OCI-LY1 (cell line): Measurements from ENCODE around the gene MAN2C1.
A peak's percentile ranks its signal among the peaks of the same experiment; 100 is the strongest.

ENCODE experiments used
- H2AFZ ChIP-seq: fragments of 200-600 bp; sonication (generic), shearing (Covaris generic); 2 replicates; pipeline ENCODE4 v1.6.0; 2014; ENCODE audit warnings: antibody characterized with exemption, mild to moderate bottlenecking, low read length
- H3F3A ChIP-seq: fragments of 200-600 bp; sonication (generic), shearing (Covaris generic); 2 replicates; pipeline ENCODE4 v1.6.0; 2014; ENCODE audit warnings: mild to moderate bottlenecking, antibody characterized with exemption, low read length, moderate library complexity; ENCODE audit not compliant: insufficient read depth
- H3K27ac ChIP-seq: fragments of 200-600 bp; sonication (generic); 2 replicates; pipeline ENCODE4 v1.5.1; 2014; ENCODE audit warnings: low read length, mixed run types, mild to moderate bottlenecking, low read depth; ENCODE audit not compliant: poor library complexity, severe bottlenecking
- H3K27me3 ChIP-seq: fragments of 200-600 bp; sonication (generic); 2 replicates; pipeline ENCODE4 v1.6.0; 2014; ENCODE audit warnings: antibody characterized with exemption, mild to moderate bottlenecking, low read length, moderate library complexity; ENCODE audit not compliant: insufficient read depth
- H3K36me3 ChIP-seq: fragments of 200-600 bp; sonication (generic); 2 replicates; pipeline ENCODE4 v1.6.1; 2014; ENCODE audit warnings: mild to moderate bottlenecking, antibody characterized with exemption, low read length, moderate library complexity, mixed read lengths; ENCODE audit not compliant: insufficient read depth
- H3K4me1 ChIP-seq: fragments of 200-600 bp; sonication (generic); 2 replicates; pipeline ENCODE4 v1.5.1; 2014; ENCODE audit warnings: mild to moderate bottlenecking, low read length, moderate library complexity; ENCODE audit not compliant: insufficient read depth, severe bottlenecking
- H3K4me2 ChIP-seq: fragments of 200-600 bp; sonication (generic), shearing (Covaris generic); 2 replicates; pipeline ENCODE4 v1.6.1; 2014; ENCODE audit warnings: low read length
- H3K4me3 ChIP-seq: fragments of 200-600 bp; sonication (generic); 2 replicates; pipeline ENCODE4 v1.5.1; 2014; ENCODE audit warnings: low read length, low read depth, mild to moderate bottlenecking, mixed read lengths; ENCODE audit not compliant: poor library complexity, severe bottlenecking
- H3K79me2 ChIP-seq: fragments of 200-600 bp; shearing (Covaris generic); 2 replicates; pipeline ENCODE4 v1.6.1; 2016; ENCODE audit warnings: mixed run types, low read length, mixed read lengths; ENCODE audit not compliant: insufficient read depth
- H3K9ac ChIP-seq: fragments of 200-600 bp; sonication (generic), shearing (Covaris generic); 2 replicates; pipeline ENCODE4 v1.6.1; 2014; ENCODE audit warnings: mild to moderate bottlenecking, low read length, mixed read lengths
- H3K9me2 ChIP-seq: fragments of 200-600 bp; sonication (generic), shearing (Covaris generic); 2 replicates; pipeline ENCODE4 v1.6.1; 2014; ENCODE audit warnings: low read depth, mild to moderate bottlenecking, low read length, mixed read lengths
- H3K9me3 ChIP-seq: fragments of 200-600 bp; shearing (Covaris generic); 2 replicates; pipeline ENCODE4 v1.6.1; 2014; ENCODE audit warnings: low read length, mixed read lengths
- H4K20me1 ChIP-seq: fragments of 200-600 bp; sonication (generic), shearing (Covaris generic); 2 replicates; pipeline ENCODE4 v1.6.0; 2016; ENCODE audit warnings: mild to moderate bottlenecking, low read length; ENCODE audit not compliant: insufficient read depth
- CTCF ChIP-seq: fragments of 200-600 bp; sonication (generic), shearing (Covaris generic); IDR thresholded peaks from 2 replicates; pipeline ENCODE4 v1.5.1; 2017; ENCODE audit warnings: mild to moderate bottlenecking, antibody characterized with exemption, low read length, moderate library complexity, mixed read lengths
- EZH2 ChIP-seq: fragments of 200-600 bp; sonication (generic), shearing (Covaris generic); IDR thresholded peaks from 2 replicates; pipeline ENCODE4 v1.8.0; 2017; ENCODE audit warnings: borderline replicate concordance, mixed run types, mild to moderate bottlenecking, antibody characterized with exemption, low read length, moderate library complexity, mixed read lengths

The MAN2C1 gene

GRCh38 chr15:75353604-75354003 is 14.8 kb downstream of the MAN2C1 start:
- Histone ChIP-seq H3K9me2 (no peaks in the 10 kb centered on the region), H3F3A (no peaks in the 10 kb centered on the region), H2AFZ (no peak overlapping the region), H3K4me3 (no peak overlapping the region), H3K4me1 (peaks cover 17% of the 10 kb centered on the region), H4K20me1 (no peaks in the 10 kb centered on the region), H3K9ac (no peak overlapping the region), H3K27ac (no peak overlapping the region), H3K79me2 (no peaks in the 10 kb centered on the region), H3K4me2 (no peak overlapping the region), H3K36me3 (peaks cover 67% of the 10 kb centered on the region), H3K9me3 (no peaks in the 10 kb centered on the region), H3K27me3 (no peaks in the 10 kb centered on the region)
- TF ChIP-seq EZH2 (no peak), CTCF (no peak)

- Histone ChIP-seq H3K79me2 (no peaks in the 10 kb centered on the region), H3K27ac (no peak overlapping the region), H3K36me3 (peaks cover 69% of the 10 kb centered on the region), H3K4me3 (no peak overlapping the region), H3F3A (no peaks in the 10 kb centered on the region), H3K9me2 (no peaks in the 10 kb centered on the region), H4K20me1 (no peaks in the 10 kb centered on the region), H3K9me3 (no peaks in the 10 kb centered on the region), H3K27me3 (no peaks in the 10 kb centered on the region), H3K4me1 (peaks cover 21% of the 10 kb centered on the region), H3K9ac (no peak overlapping the region), H2AFZ (no peak overlapping the region), H3K4me2 (no peak overlapping the region)
- no peak for TF ChIP-seq CTCF
- TF ChIP-seq EZH2 = no peak
Observed at GRCh38 chr15:75352186-75353080, 16.0 kb downstream of the MAN2C1 start.

GRCh38 chr15:75350601-75351361 is 17.6 kb downstream of the MAN2C1 start:
- no peak overlapping the region for H3K4me3 ChIP-seq
- peaks cover 35% of the 10 kb centered on the region for H3K4me1 ChIP-seq
- H3K79me2 ChIP-seq = no peaks in the 10 kb centered on the region
- no peaks in the 10 kb centered on the region for H3K9me2 ChIP-seq
- no peaks in the 10 kb centered on the region for H3K27me3 ChIP-seq
- H4K20me1 ChIP-seq = no peaks in the 10 kb centered on the region
- no peaks in the 10 kb centered on the region for H3K9me3 ChIP-seq
- no peak overlapping the region for H3K4me2 ChIP-seq
- no peak overlapping the region for H3K9ac ChIP-seq
- H2AFZ ChIP-seq = no peak overlapping the region
- TF ChIP-seq EZH2 (no peak), CTCF (no peak)
- H3K27ac ChIP-seq = peak overlapping the region; percentile 93
- no peaks in the 10 kb centered on the region for H3F3A ChIP-seq
- peaks cover 63% of the 10 kb centered on the region for H3K36me3 ChIP-seq
